Measurements from ENCODE around the gene FDXACB1. TPM values are rescaled to one million over a fixed set of nuclear protein-coding genes. Genes with fewer than 3 reads are reported as not detected.

Gene FDXACB1
- total RNA-seq, 3 donors from 2014 or later (not counting 1 experiment from before 2014, with no cell fraction given) = 2.0 to 4.0 (median 3.3) TPM

GRCh38 chr11:111836162-111836561, 42.8 kb downstream of the FDXACB1 start:
- no peaks in the 10 kb centered on the region for H3K4me1 ChIP-seq (ENCODE audit: control insufficient read depth, insufficient read depth, low read length)
- TF ChIP-seq CTCF (IDR thresholded peaks at IDR 0.05) = no peak
- peaks cover under 1 to 7% of the 10 kb centered on the region in 2 donors for H3K4me1 Mint-ChIP-seq
- H3K4me3 ChIP-seq (ENCODE audit: low read length) = no peak overlapping the region
- no peaks in the 10 kb centered on the region for H3K9me3 Mint-ChIP-seq
- 89% methylated on average over 1 of the region's 1 CpG for WGBS (ENCODE audit: insufficient coverage)
- H3K36me3 Mint-ChIP-seq = peaks cover 15% of the 10 kb centered on the region
- no peaks in the 10 kb centered on the region for H3K9me3 ChIP-seq (ENCODE audit: control insufficient read depth, insufficient read depth, low read length)
- no peak overlapping the region for H3K27ac Mint-ChIP-seq
- H3K36me3 ChIP-seq (ENCODE audit: control insufficient read depth, insufficient read depth, low read length) = peaks cover 44% of the 10 kb centered on the region
- no peak for ATAC-seq
- no peak for DNase-seq
- intact Hi-C loops (cut with micrococcal nuclease) = no loop called here
- no peaks in the 10 kb centered on the region for H3K27me3 Mint-ChIP-seq (ENCODE audit: low read depth in 2 of 2)
- no peak overlapping the region for H3K27ac ChIP-seq (ENCODE audit: low read length)
- H3K27me3 ChIP-seq (ENCODE audit: control insufficient read depth, insufficient read depth, low read length) = no peaks in the 10 kb centered on the region
- H3K4me3 Mint-ChIP-seq = no peak overlapping the region

GRCh38 chr11:111835665-111836064, 43.3 kb downstream of the FDXACB1 start:
- WGBS (ENCODE audit: insufficient coverage) = 96% methylated on average over 7 of the region's 7 CpGs
- DNase-seq = no peak
- Mint-ChIP-seq H3K9me3 (no peaks in the 10 kb centered on the region), H3K27ac (no peak overlapping the region), H3K4me3 (no peak overlapping the region), H3K36me3 (peaks cover 15% of the 10 kb centered on the region), H3K27me3 (ENCODE audit: low read depth in 2 of 2) (no peaks in the 10 kb centered on the region), H3K4me1 (peaks cover 0 to 5% of the 10 kb centered on the region in 2 donors)
- Histone ChIP-seq H3K4me3 (ENCODE audit: low read length) (no peak overlapping the region), H3K36me3 (ENCODE audit: control insufficient read depth, insufficient read depth, low read length) (peaks cover 44% of the 10 kb centered on the region), H3K27me3 (ENCODE audit: control insufficient read depth, insufficient read depth, low read length) (no peaks in the 10 kb centered on the region), H3K9me3 (ENCODE audit: control insufficient read depth, insufficient read depth, low read length) (no peaks in the 10 kb centered on the region), H3K27ac (ENCODE audit: low read length) (no peak overlapping the region), H3K4me1 (ENCODE audit: control insufficient read depth, insufficient read depth, low read length) (no peaks in the 10 kb centered on the region)
- no peak for ATAC-seq
- TF ChIP-seq CTCF (IDR thresholded peaks at IDR 0.05) = no peak
- intact Hi-C loops (cut with micrococcal nuclease) = no loop called here

GRCh38 chr11:111834432-111835163, 44.4 kb downstream of the FDXACB1 start:
- no peak overlapping the region for H3K4me3 Mint-ChIP-seq

More at GRCh38 chr11:111834432-111835163, 44.4 kb downstream of the FDXACB1 start:
- Histone ChIP-seq H3K27ac (ENCODE audit: low read length) (no peak overlapping the region), H3K27me3 (ENCODE audit: control insufficient read depth, insufficient read depth, low read length) (no peaks in the 10 kb centered on the region), H3K4me3 (ENCODE audit: low read length) (no peak overlapping the region), H3K9me3 (ENCODE audit: control insufficient read depth, insufficient read depth, low read length) (no peaks in the 10 kb centered on the region), H3K4me1 (ENCODE audit: control insufficient read depth, insufficient read depth, low read length) (no peaks in the 10 kb centered on the region), H3K36me3 (ENCODE audit: control insufficient read depth, insufficient read depth, low read length) (peaks cover 41% of the 10 kb centered on the region)
- intact Hi-C loops (cut with micrococcal nuclease) = no loop called here
- ATAC-seq = no peak
- no peaks in the 10 kb centered on the region for H3K27me3 Mint-ChIP-seq (ENCODE audit: low read depth in 2 of 2)
- no peak for DNase-seq
- WGBS (ENCODE audit: insufficient coverage) = 93% methylated on average over 3 of the region's 3 CpGs
- peaks cover 25% of the 10 kb centered on the region for H3K36me3 Mint-ChIP-seq
- H3K4me1 Mint-ChIP-seq = peaks cover 0 to 5% of the 10 kb centered on the region in 2 donors
- H3K9me3 Mint-ChIP-seq = no peaks in the 10 kb centered on the region
- TF ChIP-seq CTCF (IDR thresholded peaks at IDR 0.05) = no peak
- H3K27ac Mint-ChIP-seq = no peak overlapping the region

Data from natural killer cell (primary cell).